Measurements from ENCODE around the gene CD28.

Gene CD28

GRCh38 chr2:203720915-203721672 is 14.7 kb downstream of the CD28 start:
- TF ChIP-seq CTCF (conservative IDR thresholded peaks at IDR 0.05; ENCODE audit: low read depth, low read length): no peak
- no peak for DNase-seq (ENCODE audit: low read depth)

GRCh38 chr2:203721781-203722300 is 15.4 kb downstream of the CD28 start:
- TF ChIP-seq CTCF (conservative IDR thresholded peaks at IDR 0.05; ENCODE audit: low read depth, low read length): no peak
- H3K4me3 ChIP-seq (ENCODE audit: low read length): no peak overlapping the region
- DNase-seq (ENCODE audit: low read depth): no peak

More at GRCh38 chr2:203720915-203721672, 14.7 kb downstream of the CD28 start:
- H3K4me3 ChIP-seq (ENCODE audit: low read length): no peak overlapping the region

- no peak for TF ChIP-seq CTCF (conservative IDR thresholded peaks at IDR 0.05; ENCODE audit: low read depth, low read length)
- DNase-seq (ENCODE audit: low read depth): no peak
- no peak overlapping the region for H3K4me3 ChIP-seq (ENCODE audit: low read length)
Observed at GRCh38 chr2:203722411-203722810, 16.0 kb downstream of the CD28 start.

GRCh38 chr2:203728321-203728720 is 21.9 kb downstream of the CD28 start:
- no peak for TF ChIP-seq CTCF (conservative IDR thresholded peaks at IDR 0.05; ENCODE audit: low read depth, low read length)
- no peak for DNase-seq (ENCODE audit: low read depth)

GRCh38 chr2:203730076-203730729 is 23.8 kb downstream of the CD28 start:
- H3K4me3 ChIP-seq (ENCODE audit: low read length): no peak overlapping the region
- no peak for TF ChIP-seq CTCF (conservative IDR thresholded peaks at IDR 0.05; ENCODE audit: low read depth, low read length)
- no peak for DNase-seq (ENCODE audit: low read depth)

More at GRCh38 chr2:203728321-203728720, 21.9 kb downstream of the CD28 start:
- H3K4me3 ChIP-seq (ENCODE audit: low read length): no peak overlapping the region

GRCh38 chr2:203730883-203731282 is 24.4 kb downstream of the CD28 start:
- H3K4me3 ChIP-seq (ENCODE audit: low read length): no peak overlapping the region
- DNase-seq (ENCODE audit: low read depth): no peak
- no peak for TF ChIP-seq CTCF (conservative IDR thresholded peaks at IDR 0.05; ENCODE audit: low read depth, low read length)

Measured in retinal pigment epithelial cell (primary cell).